Transverse colon (tissue), 4 donors: ENCODE data around the gene GLIS1.

Source experiments
- EP300 ChIP-seq: sonication (generic); formaldehyde crosslinking; IDR thresholded peaks from one replicate; pipeline ENCODE4 v1.6.1; 2017; ENCODE audit warnings: antibody characterized with exemption, low read depth
- POLR2A ChIP-seq: fragments of 450-650 bp; IDR thresholded peaks from one replicate; pipeline ENCODE4 v1.6.1; 2016; ENCODE audit warnings: antibody characterized with exemption, mild to moderate bottlenecking, moderate library complexity
- POLR2AphosphoS5 ChIP-seq, 3 donors: sonication (generic); formaldehyde crosslinking; IDR thresholded peaks; one replicate each; pipeline ENCODE4 v1.6.1; 2016; ENCODE audit warnings: antibody characterized with exemption in 3 of 3
- TF ChIP-seq, protein P1 (sequence below), 5 experiments: fragments of 200-600 bp in 3 of 5; fragments of 450-650 bp in 2 of 5; sonication (generic) in 3 of 5; IDR thresholded peaks; 1 replicate in 2 of 5; 2 replicates in 3 of 5; pipeline ENCODE4 v1.5.1; 2016 to 2017; ENCODE audit warnings: antibody characterized with exemption in 5 of 5, inconsistent platforms in 3 of 5, mild to moderate bottlenecking in 2 of 5, moderate library complexity in 1 of 5

DNA sequence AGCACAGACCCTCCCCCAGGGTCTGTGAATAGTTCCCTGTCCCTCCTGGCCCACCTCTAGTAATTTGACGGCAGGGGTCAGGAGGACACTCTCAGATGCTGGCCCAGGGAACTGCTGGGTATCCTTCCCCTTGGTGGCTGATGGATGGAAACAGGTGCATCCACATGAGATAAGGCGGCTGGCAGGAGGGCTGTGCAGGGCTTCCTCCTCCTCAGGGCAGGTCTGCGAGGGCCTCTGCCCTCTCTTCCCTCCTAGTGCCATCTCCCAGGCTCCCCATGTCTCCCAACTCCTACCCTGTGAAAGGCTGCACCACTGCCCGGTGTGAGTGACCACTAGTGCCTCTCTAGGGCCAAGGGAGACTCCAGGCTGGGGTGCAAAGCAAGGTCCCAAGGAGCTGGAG, 123.9 kb downstream of the GLIS1 start:
- TF ChIP-seq, protein P1, sequence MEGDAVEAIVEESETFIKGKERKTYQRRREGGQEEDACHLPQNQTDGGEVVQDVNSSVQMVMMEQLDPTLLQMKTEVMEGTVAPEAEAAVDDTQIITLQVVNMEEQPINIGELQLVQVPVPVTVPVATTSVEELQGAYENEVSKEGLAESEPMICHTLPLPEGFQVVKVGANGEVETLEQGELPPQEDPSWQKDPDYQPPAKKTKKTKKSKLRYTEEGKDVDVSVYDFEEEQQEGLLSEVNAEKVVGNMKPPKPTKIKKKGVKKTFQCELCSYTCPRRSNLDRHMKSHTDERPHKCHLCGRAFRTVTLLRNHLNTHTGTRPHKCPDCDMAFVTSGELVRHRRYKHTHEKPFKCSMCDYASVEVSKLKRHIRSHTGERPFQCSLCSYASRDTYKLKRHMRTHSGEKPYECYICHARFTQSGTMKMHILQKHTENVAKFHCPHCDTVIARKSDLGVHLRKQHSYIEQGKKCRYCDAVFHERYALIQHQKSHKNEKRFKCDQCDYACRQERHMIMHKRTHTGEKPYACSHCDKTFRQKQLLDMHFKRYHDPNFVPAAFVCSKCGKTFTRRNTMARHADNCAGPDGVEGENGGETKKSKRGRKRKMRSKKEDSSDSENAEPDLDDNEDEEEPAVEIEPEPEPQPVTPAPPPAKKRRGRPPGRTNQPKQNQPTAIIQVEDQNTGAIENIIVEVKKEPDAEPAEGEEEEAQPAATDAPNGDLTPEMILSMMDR (IDR thresholded peaks at IDR 0.05), result no peak
- TF ChIP-seq EP300, result no peak
- no peak for TF ChIP-seq POLR2A
- no peak for TF ChIP-seq POLR2AphosphoS5 (IDR thresholded peaks at IDR 0.05)
